HG02759 (cell line): ENCODE results near the gene HOXD12.

Source experiments
- ATAC-seq: cut with Tn5 transposase; IDR thresholded peaks from one replicate; pipeline ENCODE4 v1.9.1; 2021; ENCODE audit warnings: mild to moderate bottlenecking, moderate library complexity; ENCODE audit not compliant: unreplicated experiment

The HOXD12 gene

DNA sequence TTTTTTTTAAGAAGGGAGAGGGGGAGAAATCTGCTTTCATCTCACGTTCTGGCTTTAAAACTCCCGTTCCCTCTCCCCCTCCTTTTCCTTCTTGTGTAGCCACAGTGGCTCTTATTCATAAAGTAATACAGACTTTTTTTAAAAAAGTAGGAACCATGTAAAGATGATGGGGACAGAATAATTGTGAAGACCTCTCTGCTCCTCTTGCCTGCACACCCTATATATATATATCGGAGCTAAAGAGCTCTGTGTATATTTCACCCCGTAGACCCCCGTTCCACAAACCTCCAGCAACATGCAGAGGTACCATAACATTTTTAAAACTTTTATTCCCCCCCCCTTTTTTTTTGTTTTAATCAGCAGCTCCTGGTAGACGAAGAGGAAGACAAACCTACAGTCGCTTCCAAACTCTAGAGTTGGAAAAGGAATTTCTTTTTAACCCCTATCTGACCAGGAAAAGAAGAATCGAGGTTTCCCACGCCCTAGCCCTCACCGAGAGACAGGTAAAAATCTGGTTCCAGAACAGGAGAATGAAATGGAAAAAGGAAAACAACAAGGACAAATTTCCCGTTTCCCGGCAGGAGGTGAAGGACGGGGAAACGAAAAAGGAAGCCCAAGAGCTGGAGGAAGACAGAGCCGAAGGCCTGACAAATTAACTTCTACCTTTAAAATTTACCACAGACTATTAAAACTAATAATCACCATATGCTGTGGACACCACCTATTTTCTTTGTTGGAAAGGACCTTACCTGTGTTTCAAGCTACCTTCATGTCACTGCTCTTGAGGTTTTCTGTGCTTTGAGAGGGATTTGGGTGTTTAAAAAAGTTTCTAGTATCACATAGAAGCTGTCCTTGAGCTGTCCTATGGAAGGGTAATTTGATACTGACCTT lies 31.6 kb downstream of the HOXD12 start:
- ATAC-seq: no peak

DNA sequence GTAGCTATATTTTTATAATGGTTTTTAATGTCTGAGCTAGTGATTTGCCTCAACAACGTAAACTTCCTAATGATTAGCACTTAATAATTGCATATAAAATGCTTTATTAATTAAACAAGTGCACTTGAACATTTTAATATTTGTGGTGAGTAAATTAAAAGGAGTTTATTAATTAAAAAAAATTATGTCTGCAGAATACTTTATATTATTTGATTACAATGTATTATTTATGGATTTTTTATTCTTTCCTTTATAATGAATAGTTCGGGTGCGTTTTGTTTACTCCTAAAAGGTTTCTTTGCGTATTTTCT lies 32.2 kb downstream of the HOXD12 start:
- ATAC-seq: no peak

DNA sequence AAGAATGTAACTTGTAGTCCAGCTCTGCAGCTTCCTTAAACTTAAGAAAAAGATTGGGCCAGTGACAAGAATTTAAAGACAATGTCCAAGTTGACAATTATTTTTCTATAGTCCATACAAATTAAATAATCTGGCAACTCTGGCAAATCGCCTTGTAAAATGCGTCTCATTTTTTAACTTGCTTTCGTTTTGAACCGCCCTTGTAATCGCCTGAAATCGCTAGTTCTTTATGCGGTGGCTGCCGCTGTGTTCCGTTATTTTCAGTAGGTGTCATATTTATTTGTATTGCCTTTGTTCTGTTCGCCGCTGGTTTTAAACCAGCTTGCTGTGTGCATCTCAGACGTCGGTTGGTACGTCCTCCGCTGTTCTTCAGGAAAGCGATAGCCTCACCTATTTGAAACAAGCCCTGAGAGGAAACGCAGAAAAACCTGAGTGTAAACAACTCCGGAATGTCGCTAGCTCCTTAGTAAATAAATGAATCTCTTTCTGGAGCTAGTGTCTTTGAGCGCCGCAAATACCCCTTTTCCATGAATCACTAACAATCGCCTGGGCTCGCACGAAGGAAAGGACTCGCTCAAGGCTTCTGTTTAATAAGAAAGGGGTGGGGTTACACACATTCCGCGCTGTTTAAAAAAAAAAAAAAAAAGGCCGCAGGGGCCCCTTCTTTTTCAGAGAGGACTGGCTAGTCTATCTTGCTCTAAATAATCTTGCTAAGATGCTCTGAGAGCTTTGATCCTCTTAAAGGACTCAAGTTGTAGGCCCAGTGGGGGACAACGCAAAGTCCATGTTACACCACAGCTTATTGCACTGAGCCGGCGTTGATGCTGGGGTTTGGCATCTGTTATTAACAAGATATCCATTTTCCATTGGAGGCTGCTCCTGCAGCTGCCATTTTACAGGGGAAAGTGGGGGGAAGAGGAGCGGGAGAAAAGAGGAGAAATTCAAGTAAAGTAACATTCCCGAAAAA lies 32.9 kb downstream of the HOXD12 start:
- ATAC-seq: no peak

DNA sequence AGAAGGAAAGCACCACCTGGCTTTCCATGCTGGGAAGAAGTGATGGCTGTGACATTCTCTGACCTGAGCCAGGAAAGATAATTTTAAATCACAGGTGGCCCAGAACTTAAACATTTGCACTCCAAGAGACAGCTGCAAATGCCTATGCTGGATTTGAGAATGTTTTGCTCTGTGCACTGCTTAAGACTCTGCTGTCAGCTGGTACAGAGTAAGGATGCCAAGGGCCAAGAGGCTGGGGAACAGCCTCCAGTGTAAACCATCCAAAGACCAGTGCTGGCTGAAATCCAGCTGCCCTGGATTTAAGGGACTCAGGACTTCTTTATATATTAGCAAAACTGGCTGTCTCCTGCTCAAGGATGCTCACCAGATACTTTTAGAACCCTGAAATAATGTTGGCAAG lies 33.8 kb downstream of the HOXD12 start:
- ATAC-seq: no peak

DNA sequence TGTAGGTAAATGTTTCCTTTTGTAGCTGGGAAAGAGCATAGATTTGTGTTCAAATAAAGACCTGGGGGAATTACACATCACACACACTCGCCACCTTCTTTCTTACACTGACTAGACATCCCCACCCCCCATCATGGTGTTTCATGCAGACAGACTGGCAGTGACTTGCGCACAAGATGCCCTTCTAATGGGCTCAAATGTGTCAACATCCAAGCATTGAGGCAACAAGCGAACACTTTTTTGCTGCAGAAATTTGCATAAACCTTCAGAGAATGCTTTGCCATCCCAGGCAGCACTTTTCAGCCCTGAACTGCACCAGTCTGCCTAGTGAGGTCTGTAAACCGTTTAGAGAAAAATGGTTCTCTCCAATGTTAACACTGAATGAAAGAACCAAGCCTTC lies 34.4 kb downstream of the HOXD12 start:
- no peak for ATAC-seq

DNA sequence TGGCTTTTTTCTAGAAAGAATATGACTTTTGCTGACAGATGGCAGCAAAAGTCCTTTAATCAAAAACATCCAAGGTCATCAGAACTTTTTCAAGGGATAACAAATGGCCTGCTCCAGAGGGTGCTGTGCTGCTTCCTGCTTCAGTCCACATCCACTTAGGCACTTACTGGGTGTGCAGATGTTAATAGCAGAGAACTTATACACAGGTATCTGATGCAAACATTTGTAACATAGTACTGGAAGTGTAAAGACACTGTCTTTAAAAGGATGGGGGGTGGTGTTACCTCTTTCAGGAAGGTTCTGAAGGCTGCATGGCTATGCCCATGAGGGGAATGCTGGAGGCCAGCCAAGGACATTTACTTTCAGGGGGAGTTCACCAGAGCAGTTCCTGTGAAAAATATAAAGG lies 35.4 kb downstream of the HOXD12 start:
- no peak for ATAC-seq

DNA sequence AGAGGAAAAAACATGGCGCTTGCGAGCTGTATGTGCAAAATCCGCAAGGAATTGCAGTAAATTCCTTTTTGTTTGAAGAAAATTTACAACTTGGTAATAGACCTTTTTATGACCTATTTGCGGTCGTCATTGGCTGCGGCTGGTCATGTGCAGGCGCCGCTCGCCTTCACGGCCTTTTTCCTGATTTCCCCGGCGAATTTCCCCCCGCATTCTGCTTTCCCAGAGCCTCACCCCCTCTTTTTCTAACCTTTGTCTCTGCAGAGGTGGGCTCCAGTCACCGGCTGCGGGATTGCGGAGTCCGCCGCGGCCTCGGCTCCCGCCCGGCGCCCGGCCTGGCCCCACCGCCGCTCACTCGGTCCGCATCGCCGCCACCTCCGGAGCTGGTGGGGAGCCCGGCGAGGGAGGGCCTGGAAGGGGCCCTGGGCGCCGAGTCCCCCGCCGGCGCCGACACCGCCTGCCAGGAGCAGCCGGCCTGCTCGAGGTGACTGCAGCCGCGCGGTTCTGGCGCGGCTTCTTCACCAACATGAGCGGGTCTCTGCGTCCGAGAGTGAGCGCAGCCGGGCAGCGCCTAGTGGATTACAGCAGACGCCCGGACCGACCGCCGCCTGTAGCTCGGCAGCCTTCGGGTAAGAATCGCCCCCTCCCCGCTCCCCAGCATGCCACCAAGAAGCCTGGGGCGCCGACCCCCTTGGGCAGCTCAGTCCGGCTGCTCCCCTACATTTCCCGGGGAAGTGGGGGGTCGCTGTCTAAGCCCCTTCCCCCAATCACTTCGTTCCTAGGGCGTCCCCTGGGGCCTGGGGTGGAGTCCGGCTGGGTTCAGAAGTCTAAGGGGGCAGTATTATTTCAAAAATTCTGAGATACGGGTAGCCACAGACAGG lies 37.0 kb downstream of the HOXD12 start:
- no peak for ATAC-seq

DNA sequence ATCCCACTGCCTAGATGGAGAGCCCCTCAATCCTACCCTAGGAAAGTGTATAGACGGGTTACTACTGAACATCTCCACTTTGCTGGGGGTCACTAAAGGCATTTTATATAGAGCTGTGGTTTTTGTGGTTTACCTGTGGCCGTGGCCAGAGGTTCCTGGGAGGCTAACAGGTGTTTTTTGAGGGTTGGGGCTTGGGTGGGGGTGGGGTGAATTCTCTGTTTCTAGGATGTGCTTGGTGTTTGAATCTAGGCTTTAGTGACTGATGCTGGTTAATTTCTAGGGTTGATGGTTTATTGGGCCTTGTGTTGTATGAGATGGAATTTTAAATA lies 37.6 kb downstream of the HOXD12 start:
- ATAC-seq: no peak

DNA sequence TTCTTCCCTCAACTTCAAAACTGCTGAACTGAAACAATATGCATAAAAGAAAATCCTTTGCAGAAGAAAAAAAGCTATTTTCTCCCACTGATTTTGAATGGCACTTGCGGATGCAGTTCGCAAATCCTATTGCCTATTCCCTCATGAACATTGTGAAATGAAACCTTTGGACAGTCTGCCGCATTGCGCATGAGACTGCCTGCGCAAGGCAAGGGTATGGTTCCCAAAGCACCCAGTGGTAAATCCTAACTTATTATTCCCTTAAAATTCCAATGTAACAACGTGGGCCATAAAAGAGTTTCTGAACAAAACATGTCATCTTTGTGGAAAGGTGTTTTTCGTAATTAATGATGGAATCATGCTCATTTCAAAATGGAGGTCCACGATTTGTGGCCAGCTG lies 38.3 kb downstream of the HOXD12 start:
- no peak for ATAC-seq

DNA sequence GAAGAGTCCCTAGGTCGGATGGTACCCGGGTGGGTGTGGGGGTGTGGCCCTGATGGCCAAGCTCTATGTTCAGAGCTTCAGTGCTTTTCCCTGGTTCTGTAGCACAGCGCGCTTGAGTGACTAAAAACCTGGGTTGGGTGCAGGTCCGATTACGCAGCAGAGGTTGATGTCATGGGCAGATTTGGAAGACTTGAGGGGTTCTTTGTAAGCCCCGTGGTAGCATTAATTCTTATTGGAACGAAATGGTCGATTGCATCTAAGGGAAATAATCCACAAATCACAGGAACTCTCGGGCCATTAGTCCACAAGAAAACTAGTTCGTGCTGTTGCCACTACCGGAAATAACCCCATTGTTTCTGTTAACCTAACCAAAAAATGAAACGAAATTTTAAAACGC lies 38.9 kb downstream of the HOXD12 start:
- ATAC-seq: no peak

DNA sequence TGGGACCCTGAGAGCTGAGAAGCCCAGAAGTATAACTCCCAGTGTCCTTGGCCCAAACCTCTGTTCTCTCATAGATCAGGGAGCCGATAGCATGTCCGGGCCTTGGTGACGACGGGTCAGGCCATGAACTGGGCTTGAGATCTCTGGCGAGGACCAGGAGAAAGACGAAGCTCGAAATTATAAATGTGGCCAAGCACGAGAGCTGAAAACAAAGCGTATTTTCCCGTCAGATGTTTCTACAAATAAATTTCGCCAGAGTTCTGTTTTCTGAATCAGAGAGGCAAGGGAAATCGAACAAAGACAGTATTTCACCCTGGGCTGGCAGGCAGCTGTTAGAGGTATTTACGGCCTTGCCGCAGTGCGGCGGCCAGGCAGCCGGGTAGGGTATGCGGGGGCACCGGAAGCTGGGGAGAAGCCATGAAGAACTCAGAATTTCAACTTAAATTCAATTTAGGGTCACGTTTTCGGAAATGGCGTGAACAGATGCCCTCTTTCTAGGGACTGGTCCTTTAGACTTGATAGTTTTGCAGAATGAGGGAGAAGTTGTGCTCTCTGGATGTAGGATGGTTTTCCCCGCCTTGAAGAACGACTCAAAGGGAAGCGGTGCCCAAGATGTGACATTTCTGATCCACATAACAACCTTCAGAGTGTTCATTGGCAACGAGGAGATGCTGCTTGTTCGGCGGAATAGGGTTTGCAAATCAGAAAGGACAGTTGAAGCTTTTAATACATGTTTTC lies 39.5 kb downstream of the HOXD12 start:
- ATAC-seq: no peak

DNA sequence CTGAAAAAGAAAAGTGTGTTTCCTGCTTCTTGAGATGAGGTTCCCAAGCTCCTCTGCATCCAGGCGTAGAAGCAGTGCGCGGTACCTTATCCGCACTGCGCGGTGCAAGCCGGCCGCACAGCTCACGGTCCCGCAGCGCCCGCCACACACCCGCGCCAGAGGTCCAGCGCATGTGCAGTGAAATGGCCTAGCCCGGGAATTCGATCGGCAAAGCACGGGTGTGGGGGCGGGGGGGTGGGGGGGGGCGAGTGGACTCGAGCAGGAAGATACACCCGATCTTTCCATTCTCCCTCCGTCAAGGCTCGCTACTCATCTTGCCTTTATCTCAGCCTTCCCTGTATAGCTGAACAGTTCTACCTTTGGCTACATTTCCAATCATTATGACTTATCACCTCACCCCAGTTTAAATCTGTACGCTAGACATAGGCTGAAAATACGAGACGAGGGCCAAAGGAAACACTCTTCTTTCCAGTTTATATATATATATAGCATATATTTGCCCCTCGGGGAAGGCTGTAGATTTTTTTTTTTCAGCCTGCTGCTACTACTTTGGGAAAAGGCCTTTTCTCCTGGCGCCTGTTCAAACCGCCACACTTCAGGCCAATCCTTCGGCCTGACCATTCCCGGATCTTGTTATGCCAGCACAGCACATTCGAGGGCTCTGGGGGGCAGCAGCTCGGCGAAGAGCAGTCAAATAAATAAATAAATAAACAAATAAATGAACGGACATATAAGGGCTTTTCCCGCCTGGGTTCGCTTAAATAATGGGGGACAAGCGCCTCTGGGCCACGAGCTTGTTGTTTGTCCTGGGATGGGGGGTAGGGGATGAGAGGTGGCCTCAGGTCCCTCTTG lies 40.3 kb downstream of the HOXD12 start:
- ATAC-seq: no peak

DNA sequence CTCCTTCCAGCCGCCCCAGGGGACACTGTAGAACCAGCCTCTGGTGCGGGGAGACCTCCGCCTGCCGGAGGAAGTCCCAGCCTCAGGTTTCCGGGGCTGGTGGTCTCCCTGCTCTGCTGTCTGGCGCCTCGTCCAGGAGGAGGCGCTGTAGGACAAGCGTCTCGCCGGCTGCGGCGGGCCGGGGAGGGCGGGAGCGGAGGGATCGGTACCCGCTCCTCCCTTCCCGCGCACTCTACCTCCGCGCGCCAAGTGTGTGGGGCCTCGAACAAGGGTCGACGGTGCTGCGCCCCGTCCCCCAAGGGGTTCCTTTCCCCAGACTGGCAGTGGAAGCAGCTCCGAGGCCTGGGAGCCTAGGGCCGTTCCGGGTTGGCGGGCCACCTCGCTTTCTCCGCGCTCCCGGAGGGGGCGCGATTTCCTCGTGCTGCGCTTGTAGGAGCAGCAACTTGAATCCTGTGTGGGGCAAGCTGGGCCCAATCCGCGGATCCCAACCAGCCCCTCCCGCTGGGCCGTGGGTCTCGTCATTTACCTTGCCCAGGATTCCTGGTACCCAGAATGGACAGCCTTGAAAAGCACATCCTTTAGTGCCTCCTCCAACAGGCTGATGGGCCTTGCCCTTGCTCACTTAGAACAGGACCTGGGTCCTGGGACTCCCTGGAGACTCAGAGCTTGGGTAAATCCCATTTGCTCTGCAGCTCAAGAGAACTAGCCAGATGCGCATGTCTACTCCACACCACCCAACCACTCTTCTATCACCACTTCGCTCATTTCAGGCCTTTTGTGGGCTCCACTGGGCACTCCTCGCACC lies 41.1 kb downstream of the HOXD12 start:
- peak; percentile 97 for ATAC-seq

DNA sequence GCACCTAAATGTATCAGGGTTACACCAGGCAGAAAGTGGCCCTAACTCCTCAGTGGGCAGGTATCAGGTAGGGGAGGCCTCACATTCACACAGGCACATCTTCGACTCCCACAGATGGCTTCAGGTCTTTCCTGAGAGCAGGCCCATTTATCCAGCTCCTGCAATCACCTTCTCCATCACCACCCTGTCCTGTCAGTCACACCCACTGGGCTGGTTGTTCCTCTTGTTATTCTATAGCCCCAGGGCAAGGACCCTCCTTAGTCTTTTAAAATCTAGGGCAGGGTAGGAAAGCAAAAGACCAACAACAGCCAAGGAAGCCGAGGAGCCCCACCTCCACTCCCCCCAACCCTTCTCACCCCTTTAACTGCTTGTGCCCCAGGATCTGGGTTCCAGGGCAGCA lies 42.7 kb downstream of the HOXD12 start:
- no peak for ATAC-seq

DNA sequence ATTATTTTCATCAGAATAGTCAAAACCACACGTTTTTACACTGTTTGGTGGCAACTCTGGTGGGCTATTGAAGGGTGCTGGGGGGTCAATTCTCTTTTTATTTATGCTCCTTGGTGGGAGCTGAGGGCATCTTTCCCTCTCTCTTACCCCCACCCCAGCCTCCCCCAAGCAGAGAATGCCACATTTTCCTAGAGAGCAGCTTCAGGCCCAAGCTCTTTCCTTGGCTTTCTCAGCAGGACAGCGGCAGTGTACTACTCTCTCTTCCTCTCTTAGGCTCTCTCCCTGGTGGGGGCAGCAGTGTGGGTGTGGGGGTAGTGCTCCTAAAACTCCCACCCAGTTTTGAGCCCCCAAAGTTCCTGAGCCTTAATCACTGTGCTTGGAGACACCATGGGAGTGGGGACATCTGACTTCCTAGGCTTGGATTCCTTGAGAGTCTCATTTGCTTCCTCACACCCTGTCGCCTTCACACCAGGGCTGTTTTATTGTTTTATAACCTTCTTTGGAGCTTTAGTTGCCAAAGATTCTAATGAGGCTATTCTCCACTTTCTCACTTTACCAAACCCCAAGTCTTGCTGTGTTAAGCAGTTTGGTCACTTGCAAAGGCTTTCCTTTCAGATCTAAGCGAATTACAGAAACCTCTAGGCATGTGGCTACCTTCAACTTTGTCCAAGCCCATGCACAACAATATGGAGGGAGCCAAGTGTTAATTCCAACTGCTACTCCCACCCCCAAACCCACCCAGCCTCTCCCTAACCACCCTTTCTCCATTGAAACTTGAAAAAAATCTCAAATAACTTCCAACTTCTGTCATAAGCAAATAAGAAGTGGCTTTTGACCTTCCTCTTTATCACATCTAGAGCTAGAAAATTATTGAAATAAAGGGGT lies 45.7 kb downstream of the HOXD12 start:
- no peak for ATAC-seq

DNA sequence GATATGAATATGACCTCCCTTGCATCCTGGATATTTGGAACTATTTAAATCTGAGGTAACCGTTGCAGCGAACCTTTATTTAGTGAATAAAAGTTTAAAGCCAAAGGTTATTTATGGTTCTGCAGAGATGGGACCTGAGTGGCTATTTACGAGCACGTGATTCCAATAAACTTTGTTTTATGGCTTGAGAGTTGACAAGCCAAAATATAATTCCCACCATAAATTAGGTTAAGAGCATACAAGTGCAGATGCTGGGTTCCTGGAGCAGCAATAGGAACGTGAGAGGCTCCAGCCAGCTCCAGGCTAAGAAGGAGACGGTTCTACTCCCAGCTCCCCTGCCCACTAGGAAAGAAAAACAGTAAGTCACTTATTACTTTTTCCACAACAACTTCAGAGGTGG lies 46.5 kb downstream of the HOXD12 start:
- no peak for ATAC-seq

DNA sequence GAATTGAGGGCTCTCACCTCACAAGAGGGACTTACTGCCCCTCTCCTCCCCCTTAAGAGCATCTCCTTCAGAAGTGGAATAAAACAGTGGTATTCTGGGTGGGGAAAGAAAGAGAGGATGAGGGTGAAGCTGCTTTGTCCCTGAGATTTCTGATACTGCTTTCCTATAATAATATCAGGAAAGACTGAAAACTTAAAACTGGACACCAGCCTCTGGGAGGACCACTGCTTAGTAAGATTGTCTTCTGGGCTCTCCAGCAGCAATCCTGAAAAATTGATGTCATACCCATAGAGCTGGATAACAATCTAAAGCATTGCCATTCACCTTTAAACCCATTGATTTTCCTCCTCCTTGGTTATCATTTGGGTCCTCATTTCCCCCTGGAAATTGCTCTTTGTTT lies 47.0 kb downstream of the HOXD12 start:
- no peak for ATAC-seq
